NCI-H128 (cell line): Measurements from ENCODE around the gene LRRC28.

Experiments
- DNase-seq: peaks from one replicate; lab custom pipeline; 2025; ENCODE audit not compliant: unreplicated experiment; lab: John Stamatoyannopoulos, UW

Gene LRRC28

GRCh38 chr15:99341786-99342185 is 90.5 kb downstream of the LRRC28 start:
- DNase-seq: no peak

DNA sequence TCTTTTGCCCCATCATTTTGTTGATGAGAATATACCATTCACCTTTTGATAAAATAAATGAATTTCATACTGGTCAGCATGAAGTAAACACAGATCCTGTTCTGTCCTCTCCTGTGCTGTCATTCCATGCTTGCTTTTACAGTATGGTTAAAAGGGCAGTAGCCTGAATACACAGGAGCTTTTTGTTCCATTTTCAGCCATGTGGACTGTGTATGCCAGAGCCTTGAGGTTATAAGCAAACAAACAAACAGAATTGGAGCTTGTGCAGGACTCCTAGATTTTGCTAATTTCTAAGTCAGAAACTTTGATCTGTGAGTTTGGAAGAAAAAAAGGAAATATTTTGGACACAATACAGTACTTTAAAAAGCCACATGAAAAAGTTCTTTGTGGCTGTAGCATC is 91.9 kb downstream of the LRRC28 start:
- DNase-seq: no peak

GRCh38 chr15:99343881-99344551 is 92.7 kb downstream of the LRRC28 start:
- no peak for DNase-seq

DNA sequence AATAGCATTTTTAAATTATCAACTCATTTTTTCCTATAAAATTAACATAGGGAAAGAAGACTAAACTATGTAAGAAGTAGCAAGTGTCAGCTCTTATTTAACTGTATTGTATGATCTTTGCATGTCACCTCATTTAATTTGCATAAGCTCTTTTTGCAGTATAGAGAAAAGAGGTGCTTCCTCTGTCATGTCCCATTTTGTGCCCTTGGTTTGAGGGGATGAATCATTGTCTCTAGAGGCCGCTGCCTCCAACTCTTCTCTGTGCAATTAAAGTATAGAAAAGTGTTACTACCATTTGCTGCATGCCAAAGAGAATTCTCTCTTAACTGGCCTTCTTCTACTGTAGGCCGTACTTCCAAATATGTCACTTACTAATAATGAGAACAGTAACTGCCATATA is 93.4 kb downstream of the LRRC28 start:
- DNase-seq: no peak

GRCh38 chr15:99345242-99345641 is 94.0 kb downstream of the LRRC28 start:
- no peak for DNase-seq

- DNase-seq: no peak
These were observed 94.7 kb downstream of the LRRC28 start for GRCh38 chr15:99345832-99346462.

DNA sequence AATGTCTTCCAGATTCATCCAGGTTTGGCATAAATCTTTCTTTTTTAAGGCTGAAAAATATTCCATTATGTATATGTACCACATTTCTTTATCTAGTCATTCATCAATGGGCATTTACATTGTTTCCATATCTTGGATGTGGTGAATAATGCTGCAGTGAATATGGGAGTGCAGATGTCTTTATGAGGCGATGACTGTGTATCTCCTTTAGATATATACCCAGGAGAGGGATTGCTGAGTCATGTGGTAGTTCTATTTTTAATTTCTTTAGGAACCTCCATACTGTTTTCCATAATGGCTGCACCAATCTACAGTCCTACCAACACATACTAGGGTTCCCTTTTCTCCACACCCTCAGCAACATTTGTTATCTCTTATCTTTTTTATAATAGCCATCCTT is 96.3 kb downstream of the LRRC28 start:
- no peak for DNase-seq

DNA sequence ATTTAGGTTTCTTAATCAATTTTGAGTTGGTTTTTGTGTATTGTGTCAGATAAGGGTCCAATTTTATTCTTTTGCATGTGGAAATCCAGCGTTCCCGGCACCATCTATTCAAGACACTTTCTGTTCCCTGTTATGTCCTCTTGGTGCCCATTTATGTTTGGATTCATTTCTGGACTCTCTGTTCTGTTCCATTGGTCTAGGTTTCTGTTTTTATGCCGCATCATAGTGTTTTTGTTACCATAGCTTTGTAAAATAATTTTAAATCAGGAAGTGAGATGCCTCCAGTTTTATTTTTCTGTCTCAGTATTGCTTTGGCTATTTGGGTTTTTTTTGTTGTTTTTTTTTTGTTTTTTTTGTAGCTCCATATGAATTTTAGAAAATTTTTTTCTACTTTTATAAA is 97.1 kb downstream of the LRRC28 start:
- DNase-seq: no peak

- DNase-seq: no peak
These were observed 99.1 kb downstream of the LRRC28 start for GRCh38 chr15:99350408-99350807.

- no peak for DNase-seq
These were observed 108.5 kb downstream of the LRRC28 start for GRCh38 chr15:99359769-99360168.

GRCh38 chr15:99361545-99362185 is 110.4 kb downstream of the LRRC28 start:
- no peak for DNase-seq

- no peak for DNase-seq
These were observed 114.0 kb downstream of the LRRC28 start for GRCh38 chr15:99365242-99365641.

- DNase-seq: no peak
These were observed 114.7 kb downstream of the LRRC28 start for GRCh38 chr15:99366013-99366412.

DNA sequence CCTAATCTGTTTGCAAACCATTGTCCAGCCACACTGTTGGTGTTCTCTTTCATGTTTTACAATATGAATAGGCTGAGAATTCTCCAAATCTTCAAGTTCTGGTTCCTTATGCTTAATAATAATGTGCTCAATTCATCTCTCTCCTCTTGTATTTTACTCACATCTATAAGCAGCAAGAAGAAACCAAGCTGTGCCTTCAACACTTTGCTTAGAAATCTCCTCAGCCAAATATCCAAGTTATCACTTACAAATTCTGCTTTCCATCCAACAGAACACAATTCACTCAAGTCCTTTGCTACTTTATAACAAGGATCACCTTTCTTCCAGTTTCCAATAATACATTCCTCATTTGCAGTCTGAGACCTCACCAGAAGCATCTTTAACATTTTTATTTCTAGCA is 117.5 kb downstream of the LRRC28 start:
- DNase-seq: no peak

DNA sequence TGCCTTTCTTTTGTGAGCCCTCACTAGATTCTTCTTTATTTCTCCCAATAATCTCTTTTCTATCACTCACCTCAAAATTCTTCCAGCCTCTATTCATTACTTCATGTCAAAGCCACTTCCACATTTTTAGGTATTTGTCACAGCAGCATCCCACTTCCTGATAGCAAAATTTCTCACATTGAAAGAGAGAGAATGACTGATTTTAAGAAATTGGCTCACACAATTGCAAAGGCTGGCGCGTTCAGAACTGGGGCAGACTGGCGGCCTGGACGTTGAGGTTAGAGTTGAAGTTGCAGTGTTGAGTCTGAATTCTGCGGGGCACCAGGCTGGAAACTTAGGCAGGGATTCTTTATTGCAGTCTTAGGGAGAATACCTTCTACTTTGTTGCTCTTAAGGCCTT is 117.9 kb downstream of the LRRC28 start:
- DNase-seq: no peak

GRCh38 chr15:99371180-99372103 is 120.2 kb downstream of the LRRC28 start:
- DNase-seq: no peak

DNA sequence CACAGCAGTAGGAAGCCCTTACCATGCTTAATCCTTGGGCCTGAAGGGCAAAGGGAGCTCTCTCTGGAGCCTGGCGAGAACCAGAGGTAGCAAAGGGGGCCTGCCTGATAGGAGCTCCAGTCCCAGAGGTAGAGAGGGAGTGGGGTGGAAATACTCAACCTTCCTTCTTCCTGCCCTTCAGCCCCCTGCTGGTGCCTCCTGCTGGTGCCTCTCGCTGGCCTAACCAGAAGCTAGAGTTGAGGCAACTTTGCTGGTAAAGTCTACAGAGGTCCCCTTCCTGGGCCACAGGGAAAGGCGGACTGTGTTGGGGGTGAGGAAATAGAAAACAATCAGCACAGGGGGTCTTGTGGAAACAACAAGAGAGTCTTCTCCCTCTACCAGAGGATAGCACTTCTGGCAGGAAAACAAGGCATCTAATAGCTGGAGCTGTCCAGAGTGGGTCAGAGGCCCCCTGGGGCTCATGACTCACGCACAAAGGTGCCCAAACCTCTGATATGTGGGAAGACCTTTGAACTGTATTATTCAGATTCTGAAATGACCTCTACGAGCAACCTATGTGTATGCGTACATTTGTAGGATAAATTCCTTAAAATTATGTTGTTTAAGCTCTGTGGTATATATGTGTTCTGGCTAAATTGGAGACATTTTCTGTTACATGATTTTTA is 133.9 kb downstream of the LRRC28 start:
- no peak for DNase-seq

- DNase-seq: no peak
These were observed 134.6 kb downstream of the LRRC28 start for GRCh38 chr15:99385865-99386264.

- no peak for DNase-seq
These were observed 135.1 kb downstream of the LRRC28 start for GRCh38 chr15:99386391-99386790.

- DNase-seq: no peak
These were observed 136.3 kb downstream of the LRRC28 start for GRCh38 chr15:99387421-99388168.
